ENCODE results near the gene HLA-DOA.

The HLA-DOA gene

DNA sequence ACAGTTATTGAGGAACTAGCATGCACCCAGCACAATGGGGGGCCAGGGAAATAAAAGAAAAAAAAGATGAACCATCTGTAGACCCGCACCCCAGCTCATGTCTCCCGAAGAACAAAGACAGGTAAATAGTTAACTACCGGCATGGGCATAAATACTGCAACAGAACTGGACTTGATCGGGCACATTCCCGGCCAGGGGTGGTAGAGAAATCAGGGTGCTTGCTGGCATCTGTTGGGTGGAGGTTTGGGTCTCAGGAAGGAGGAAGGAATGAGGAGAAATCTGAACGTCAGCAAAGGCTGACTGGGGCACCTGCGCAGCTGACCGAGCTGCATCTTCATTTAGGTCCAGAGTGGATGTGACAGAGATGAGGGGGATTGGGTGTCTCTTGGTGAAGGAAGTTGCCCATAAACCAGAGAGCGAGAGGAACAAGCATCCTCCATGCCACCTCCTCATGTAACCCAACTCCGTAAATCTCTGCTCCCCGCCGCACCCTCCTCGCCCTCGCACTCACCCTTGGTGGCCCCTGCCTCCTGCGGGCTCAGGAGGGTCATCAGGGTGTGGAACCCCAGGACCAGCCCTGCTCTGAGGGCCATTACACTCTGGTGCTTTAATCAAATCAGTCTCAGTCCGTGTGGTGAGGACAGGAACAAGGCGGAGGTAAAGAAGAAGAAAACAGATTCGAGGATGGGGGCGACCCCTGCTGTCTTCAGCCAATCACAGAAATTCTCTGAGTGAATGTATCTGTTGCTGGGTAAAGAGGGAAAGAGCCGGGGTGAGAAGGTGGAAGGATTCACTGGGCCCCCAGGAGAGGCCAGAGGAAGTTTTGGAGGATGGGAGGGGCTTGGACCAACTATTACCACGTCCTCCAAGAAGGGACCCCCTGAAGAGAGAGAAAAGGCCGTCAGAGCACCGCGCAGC, at the start of gene HLA-DOA:
Gene HLA-DOA (minus strand): TSS at position 648 of the 918 bp plus-strand sequence.
- DNase-seq, result peak; percentile 24

DNA sequence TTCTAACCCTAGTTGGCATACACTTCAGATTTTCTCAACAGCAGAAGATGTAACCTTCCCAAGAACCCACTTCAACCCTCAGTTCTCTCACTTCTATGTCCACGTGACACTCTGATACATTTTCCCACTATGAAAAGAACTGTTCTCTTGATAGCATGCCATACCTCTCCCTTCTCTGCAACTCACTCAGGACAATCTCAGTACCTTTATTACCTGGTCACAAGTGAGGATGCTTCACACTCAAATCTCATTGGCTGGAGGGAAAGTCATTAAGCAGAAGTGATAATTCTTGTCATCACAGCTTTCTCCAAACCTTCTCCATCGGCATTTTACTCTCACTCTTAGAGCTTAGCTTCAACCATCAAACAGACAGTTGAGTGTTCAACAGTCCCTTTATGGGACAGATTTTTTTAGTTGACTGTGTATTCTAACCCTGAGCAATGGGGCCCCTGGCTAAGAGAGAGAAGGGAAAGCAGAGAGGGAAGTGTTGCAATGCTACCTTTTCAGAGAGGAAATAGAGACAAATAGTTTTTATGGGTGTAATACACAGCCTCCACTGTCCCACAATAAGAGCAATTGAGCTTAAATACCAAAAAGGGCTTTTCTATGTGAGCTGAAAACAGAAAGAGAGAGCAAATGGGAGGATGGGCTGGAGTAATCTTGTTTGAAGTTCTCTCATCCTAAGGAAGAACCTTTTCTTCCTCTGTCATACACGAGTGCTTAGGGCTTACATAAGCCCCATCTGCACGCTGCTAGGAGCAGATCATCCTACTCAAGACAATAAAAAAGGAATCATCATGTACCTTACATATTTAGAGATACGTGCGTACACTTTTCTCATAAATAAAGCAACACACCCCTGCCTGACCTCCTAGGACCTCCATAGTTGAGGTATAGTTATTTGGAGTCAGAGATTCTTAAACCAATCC, 48.1 kb upstream of the HLA-DOA start:
- DNase-seq, result no peak

DNA sequence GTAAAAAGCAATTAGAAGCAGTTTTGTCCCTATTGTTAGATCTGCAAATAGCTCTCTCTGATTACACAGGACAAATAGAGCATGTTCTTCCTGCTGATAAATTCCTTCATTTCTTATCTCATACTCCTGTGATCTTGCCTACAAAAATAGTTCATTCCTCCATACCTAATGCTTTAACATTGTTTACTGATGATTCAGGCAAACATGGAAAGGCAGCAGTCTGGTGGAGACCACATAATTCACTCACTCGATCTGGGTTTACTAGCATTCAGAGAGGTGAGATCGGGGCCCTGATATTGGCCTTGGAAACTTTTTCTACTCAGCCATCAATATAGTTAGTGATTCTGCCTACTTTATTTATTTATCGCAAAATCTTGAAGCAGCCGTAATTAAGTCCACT, 43.8 kb upstream of the HLA-DOA start:
- DNase-seq, result no peak

DNA sequence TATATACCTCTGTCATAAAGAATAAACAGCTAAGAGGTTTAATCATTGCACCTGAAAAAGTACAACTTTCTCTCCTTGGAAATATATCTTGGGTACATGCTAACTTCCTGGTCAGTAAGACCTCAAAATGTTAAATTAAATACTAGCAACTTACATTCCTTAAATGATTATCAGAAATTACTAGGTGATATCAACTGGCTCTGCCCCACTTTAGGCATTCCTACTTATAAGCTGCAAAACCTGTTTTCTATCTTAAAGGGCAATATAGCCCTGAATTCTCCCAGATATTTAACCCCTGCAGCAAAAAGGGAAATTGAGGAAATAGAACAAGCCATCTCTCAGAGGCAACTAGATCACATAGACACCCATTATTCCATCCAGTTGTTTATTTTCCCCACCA, 43.2 kb upstream of the HLA-DOA start:
- no peak for DNase-seq

DNA sequence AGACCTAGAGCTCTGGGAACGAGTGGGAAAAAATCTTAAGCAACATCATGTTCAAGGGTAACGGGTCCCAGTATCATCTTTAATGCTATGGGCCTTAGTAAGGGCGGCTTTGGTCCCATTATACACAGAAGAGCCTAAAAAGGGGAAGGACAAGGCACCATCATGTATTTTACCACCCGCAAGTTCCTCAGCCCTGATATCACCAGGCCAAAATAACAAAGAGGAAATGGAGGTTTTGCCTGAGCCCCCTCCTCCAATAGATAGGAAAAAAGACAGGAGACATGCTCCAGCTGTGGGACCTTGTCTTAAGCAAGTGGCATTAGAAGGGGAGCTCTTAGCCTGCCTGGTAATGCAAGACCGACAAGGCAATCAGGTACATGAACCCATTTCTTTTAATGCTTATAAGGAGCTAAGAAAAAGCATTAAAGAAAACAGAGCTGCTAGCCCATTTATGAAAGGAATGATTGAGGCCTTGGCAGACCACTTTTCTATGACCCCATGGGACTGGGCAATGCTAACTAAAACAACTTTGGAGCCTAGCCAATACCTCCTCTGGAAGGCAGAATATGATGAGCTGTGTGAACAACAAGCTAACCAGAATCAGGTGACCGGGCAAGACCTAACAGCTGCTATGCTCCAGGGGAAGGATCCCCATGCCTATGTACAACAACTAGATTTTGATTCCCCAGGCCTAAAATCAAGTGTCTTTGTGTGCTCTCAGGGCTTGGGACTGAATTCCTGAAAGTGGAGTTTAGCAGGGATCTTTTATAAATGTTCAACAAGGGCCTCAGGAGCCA, 40.8 kb upstream of the HLA-DOA start:
- DNase-seq, result no peak

DNA sequence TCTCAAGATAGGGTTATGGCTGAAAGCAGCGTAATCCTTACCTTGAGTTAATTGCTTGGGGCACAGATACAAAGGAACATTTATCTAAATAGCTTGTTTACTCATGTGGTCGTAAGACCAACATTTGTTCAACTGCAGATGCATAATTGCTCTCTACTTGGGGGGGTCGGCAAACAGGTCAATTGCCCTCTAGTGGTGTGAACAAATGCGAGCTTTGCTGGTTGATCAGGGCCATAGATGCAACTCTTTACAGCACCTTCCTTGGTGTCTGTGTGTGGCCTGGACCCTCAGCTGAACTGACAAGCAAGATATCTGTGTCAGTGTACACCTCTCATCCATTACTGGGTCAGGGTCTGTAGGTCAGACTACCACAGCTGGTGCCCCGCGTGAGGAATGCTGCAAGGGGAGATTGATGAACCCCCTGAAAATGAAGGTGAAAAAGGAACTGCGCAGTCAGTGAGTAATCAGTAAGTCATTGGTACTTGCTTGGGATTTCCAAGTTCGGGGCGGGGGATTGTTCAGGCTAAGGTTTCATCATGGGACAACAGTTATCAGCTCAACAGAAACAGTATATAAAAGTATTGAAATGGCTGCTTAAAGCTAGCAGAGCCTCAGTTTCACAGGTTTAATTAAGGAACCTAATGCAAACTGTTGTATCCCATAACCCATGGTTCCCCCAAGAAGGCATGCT, 40.1 kb upstream of the HLA-DOA start:
- DNase-seq, result no peak

DNA sequence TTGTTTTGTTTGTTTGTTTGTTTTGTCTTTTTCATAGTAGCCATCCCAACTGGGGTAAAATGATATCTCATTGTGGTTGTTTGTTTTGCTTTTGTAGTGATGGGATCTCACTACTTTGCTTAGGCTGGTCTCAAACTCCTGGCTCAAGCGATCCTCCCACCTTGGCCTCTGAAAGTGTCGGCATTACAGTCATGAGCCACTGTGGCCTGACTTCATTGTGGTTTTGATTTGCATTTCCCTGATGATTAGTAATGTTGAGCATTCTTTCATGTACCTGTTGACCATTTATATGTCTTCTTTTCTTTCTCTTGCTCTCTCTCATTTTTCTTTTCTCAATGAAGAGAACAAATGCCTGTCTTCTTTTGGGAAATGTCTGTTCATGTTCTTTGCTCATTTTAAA, 30.8 kb upstream of the HLA-DOA start:
- DNase-seq, result no peak

DNA sequence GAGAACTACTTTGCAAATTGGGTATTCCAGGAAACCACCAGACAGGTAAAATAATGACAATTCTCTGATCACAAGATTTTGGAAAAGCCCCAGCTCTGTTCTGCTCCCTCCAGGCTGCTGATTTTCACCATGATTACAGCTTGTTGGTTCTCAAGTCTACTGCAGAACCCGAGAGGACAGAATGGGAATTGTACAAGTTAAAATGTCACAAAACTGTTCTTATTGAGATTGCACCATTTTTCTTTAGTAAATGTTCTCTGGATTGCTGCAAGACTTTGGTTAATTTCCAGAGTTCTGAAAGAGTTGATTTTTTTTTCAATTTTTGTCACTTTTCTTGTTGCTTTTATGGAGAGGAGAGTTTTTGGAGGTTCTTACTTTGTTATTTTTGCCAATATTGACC, 27.1 kb upstream of the HLA-DOA start:
- DNase-seq, result no peak

DNA sequence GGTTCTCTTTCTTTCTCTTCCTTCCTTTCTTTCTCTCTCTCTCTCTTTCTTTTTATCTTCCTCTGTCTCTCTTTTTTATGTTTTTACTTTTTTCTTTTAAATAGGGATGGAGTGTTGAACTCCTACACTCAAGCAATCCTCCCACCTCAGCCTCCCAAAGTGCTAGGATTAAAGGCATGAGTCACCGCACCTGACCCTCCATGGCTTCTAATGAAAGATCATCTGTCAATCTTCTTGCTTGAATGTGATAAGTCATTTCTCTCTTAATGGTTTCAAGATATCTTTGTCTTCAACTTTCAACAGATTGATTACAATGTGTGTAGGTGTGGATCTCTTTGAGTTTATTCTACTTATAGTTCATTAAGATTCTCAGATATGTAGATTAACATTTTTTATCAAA, 25.2 kb upstream of the HLA-DOA start:
- DNase-seq, result no peak

DNA sequence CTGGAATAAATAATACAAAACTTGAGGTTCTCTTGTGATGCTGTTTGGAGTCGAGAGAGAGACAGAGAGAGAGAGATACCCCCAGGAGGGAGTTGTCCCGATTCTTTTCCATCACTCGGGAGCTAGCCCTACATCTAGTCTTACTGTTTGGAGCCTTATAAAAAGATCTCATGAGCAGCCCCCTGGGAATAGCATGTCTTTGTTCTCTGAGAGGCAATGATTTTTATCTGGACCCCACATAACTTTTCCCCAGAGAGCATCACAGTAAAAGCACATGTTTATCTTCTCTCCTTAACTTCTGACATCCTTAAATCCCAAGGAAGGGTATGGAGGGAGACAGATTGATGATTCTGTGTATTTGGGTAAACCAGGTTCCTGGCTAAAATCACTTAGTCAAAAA, 20.9 kb upstream of the HLA-DOA start:
- no peak for DNase-seq

DNA sequence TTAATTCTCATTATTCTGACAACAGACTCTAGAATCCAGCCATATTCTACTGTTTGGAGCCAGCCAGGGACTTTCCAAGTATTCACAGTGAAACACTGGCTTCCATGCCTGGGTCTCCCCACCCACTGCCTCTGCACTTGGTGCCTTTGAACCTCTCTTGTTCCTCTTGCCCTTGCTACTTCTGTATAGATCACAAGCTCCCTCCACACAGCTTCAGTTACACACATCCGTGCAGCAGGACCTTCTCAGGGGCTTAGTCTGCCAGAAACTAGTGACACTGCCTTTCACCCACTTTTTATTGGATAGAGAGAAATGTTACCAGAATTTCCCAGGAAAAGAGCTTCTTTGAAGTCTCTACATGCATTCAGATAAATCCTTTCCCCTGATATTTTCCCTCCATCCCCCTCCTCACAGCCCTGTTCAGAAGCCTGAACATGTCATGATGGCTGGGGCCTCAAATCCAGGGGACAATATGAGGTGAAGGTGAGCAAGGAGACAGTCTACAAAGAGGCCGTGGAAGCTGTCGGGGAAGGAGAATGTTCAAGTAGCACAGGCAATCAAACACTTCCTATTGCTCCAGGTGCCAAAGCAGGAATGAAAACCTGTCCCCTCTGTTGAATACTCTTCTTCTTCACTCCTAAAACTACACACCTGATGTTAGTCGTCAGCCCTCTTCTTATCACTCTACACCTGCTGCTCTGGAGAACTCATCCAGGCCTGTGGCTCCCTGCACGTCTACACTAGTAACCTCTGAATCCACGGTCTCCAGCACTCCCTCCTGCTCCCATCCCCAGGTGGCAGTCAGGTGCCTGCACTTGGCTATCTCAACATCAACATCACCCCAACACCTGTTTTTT, 20.2 kb upstream of the HLA-DOA start:
- DNase-seq, result no peak

DNA sequence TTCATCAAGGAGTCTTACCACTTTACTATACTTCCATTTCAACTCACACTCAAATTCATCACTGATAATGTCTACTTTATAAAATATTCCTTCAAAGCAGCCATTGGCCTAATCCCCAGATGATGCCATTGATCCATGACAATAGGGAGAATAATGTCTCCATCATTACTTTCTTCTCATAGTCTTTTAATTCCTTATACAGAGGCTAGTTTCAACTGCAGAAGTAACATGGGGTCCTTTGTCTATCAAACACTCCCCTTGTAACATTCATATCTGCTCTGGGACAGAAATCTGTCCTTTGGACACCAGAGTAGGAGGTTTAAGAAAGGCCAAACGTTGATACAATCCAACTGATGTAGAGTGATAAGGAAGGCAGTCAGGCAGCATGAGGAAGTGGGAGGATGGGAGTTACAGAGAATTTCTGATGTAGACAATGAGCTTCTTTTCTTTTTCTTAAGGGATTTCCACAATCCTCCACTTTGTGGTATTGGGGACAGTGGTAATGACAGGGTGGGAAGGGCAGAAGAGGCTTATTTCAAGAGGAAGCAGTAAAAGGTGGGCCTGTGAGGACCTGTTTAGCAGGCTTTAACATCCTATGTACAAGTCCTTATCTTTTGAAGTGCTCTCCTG, 18.9 kb upstream of the HLA-DOA start:
- DNase-seq, result no peak

DNA sequence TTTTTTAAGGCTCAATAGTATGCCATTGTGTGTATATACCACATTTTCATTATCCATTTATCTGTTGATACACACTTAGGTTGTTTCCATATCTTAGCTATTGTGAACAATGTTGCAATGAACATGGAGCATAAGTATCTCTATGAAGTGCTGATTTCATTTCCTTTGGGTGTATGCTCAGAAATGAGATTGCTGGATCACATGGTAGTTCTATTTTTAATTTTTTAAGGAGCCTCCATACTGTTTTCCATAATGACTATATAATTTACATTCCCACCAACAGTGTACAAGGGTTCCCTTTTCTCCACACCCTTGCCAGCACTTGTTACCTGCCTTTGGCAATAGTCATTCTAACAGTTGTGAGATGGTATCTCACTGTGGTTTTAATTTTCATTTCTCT, 15.1 kb upstream of the HLA-DOA start:
- no peak for DNase-seq

DNA sequence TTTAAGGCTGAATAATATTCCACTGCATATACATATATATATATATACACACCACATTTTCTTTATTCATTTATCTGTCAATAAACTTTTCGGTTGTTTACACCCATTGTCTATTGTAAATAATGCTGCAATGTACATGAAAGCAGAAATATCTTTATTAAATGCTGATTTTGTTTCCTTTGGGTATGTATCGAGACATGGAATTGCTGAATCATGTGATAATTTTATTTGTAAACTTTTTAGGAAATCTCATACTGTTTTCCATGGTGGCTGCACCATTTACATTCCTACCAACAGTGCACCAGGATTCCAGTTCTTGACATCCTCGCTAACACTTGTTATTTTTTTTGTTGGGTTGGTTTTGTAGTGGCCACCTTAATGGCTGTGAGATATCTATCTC, 14.1 kb upstream of the HLA-DOA start:
- DNase-seq, result no peak

DNA sequence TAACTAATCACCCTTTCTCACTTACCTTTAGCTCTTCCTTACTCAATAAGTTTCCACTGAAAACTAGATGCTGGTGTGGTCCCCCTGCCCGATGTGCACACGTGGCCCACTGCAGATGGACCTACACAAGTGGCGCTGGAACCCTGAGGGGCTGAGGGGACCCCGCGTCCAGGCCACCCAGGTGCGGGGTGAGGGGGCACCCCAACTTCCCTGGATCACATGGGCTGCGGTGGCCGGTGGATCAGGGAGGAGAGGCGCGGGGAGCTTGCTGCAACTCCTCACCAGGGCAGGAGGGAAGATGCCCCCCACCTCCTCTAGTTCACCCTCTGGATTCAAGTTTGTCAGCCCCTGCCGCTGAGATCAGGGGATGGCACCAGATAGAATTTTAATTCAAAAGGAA, 12.5 kb upstream of the HLA-DOA start:
- DNase-seq, result no peak

DNA sequence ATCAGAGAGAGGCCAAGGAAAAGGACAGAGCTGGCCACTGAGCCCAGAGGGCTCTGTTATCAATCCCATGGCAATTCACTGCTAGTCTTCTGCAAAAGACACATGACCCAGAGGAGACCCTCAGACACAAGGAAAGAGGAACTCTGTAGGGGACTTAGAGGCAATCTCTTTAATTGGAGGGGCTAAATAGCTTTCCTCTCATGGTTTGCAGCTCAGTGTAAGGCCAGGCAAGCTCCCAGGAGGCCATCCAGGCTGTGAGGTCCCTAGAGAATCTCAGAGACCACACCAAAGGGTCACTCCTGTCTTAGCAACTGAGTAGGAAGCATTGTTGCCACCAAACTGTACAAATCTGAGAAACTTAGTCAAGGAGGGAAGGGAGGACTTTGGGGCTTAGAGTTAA, 10.0 kb upstream of the HLA-DOA start:
- DNase-seq, result no peak

DNA sequence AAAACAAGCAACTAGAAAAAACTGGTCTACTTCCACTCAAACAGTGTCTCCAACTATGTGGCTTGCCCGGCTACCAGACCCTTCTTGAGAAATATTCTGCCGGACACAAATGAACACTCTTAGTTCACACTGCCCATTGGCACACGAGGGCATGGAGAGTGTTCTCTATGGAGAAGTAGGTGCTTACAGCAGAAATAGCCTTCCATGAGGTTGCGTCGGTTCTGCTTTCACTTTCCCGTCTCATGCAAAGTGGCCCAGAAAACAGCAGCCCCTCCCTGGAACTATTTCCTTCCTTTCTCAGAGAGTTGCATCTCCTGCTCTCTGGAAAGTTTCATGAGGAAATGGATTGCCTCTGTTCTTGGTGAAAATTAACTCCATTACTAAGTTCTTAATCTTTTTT, 9.5 kb upstream of the HLA-DOA start:
- peak; percentile 15 for DNase-seq

DNA sequence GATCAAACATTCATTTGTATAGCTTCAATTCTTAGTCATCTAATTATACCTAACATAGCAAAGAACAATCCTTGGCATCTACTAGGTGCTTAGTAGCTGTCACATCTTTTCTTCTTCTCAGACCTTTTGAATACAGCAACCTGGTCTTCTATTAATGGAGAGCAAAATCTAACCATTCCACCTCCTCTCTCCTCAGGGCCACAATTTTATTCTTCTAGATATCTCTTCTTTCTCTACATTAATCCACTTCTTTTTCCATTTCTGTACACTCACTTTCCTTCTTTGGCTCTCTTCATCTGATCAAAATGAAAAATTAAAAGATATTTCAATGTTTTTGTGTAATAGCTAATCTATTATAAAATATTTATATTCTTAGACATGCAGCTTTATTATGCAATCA, 9.0 kb upstream of the HLA-DOA start:
- DNase-seq, result peak; percentile 61

DNA sequence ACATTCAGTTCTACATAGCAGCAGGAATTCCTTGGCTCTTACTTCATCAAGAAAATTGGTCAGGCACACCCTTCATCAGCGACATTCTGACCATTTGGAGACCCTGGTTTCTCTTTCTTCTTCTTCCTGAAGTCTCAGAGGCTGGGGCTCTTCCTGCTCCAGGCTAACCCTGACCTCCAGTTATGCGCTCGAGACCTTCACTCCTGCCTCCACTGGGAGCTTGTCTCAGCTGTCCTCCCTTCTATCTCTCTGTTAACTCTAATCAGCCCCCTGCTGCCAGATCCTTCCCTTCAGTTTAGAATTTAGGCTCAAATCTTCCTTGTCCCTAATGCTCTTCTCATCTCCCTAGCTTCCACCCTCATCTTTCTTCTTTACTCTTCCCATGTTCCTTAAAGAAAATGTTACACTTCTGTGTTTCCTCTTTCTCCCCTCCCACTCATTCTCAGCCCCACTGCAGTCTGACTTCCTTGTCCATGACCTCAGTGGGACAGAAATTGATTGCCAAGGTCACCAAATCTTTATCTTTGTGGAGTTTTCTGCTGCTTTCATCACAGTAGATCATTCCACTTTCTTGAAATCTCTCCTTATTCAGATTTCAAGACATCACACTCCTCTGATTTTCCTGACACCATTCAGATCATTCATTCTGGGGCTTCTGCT, 8.4 kb upstream of the HLA-DOA start:
- no peak for DNase-seq

DNA sequence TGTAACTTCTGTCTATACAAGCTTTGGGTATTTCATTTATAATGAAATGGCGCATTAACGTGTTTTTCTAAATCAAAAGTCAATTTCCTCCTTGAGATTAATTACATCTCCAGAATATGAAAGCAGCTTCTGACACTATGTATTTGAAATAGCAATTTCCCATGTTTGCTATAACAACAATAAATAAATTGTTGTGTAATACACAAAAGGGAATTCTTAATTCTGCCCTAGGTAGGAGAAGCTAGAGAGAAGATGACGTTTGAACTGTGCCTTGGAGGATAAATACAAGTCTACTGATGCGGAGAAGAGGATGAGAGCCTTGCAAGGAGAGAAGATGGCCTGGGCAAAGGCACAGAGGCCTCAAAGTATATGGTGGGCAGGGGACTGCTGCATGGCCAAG, 7.6 kb upstream of the HLA-DOA start:
- DNase-seq, result no peak
